ENCODE results near the gene DPF3. TPM values are rescaled to one million over a fixed set of nuclear protein-coding genes. Genes with fewer than 3 reads are reported as not detected.

The DPF3 gene
- polyA plus RNA-seq, 2 of the 4 experiments (the other 2 are of a cell fraction) = 0.05 to 0.09 TPM

GRCh38 chr14:72754949-72755348 lies 139.0 kb downstream of the DPF3 start:
- POLR2A ChIA-PET = no interaction called here
- TF ChIP-seq, protein P1, sequence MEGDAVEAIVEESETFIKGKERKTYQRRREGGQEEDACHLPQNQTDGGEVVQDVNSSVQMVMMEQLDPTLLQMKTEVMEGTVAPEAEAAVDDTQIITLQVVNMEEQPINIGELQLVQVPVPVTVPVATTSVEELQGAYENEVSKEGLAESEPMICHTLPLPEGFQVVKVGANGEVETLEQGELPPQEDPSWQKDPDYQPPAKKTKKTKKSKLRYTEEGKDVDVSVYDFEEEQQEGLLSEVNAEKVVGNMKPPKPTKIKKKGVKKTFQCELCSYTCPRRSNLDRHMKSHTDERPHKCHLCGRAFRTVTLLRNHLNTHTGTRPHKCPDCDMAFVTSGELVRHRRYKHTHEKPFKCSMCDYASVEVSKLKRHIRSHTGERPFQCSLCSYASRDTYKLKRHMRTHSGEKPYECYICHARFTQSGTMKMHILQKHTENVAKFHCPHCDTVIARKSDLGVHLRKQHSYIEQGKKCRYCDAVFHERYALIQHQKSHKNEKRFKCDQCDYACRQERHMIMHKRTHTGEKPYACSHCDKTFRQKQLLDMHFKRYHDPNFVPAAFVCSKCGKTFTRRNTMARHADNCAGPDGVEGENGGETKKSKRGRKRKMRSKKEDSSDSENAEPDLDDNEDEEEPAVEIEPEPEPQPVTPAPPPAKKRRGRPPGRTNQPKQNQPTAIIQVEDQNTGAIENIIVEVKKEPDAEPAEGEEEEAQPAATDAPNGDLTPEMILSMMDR (IDR thresholded peaks at IDR 0.05) = no peak
- TF ChIP-seq CBX2 (IDR thresholded peaks at IDR 0.05; ENCODE audit: borderline replicate concordance, low read depth) (no peak), FOSB (CRISPR knock-in tag; IDR thresholded peaks at IDR 0.05) (no peak), CBX8 (IDR thresholded peaks at IDR 0.05) (no peak)
- 37% methylated on average over 4 of the region's 4 CpGs for WGBS (ENCODE audit: missing lambda C conversion rate)
- Histone ChIP-seq H3K27ac (no peak overlapping the region), H3K4me3 (no peak overlapping the region), H3K4me1 (no peaks in the 10 kb centered on the region), H3K4me2 (no peak overlapping the region), H3K9me3 (peaks cover 22% of the 10 kb centered on the region)
- DNase-seq (ENCODE audit: low read depth in 1 of 2, low spot score in 1 of 2) (no peak), FAIRE-seq (no peak), ATAC-seq (no peak)
- CTCF ChIA-PET = interaction anchor here (0.6 to 1.5 kb wide), 5 partner anchors 9 to 238 kb away, joined by 3 to 6 read pairs (median 3); no protein-coding TSS in a partner anchor

DNA sequence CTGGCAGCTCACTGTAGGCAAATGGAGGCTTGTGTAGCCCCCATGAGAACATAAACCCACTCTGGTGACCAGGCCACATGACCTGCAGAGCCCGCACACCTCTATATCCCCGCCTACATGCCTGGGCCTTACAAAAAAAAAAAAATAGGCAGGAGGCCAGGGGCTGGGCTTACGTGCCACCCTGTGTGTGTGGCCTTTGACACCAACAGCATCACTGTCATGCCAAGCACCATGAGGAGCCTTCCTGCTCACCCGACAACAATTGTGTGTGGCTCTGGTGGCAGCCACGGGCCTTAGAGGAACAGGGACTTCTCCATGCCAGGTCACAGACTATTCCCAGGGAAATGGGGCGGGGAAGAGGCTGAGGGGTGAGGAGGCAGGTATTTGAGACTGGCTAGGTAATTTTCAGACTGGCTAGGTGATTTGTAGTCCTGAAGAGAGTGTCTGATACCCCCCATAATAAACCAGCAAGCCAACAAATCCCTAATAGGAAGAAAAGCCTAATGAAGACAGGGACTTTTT lies 140.0 kb downstream of the DPF3 start:
- no peak for TF ChIP-seq TFCP2L1 (CRISPR knock-in tag; IDR thresholded peaks at IDR 0.05)
- TF ChIP-seq, protein P2, sequence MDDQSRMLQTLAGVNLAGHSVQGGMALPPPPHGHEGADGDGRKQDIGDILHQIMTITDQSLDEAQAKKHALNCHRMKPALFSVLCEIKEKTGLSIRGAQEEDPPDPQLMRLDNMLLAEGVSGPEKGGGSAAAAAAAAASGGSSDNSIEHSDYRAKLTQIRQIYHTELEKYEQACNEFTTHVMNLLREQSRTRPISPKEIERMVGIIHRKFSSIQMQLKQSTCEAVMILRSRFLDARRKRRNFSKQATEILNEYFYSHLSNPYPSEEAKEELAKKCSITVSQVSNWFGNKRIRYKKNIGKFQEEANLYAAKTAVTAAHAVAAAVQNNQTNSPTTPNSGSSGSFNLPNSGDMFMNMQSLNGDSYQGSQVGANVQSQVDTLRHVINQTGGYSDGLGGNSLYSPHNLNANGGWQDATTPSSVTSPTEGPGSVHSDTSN (IDR thresholded peaks at IDR 0.05) = no peak
- no peak for TF ChIP-seq ZC3H11A (IDR thresholded peaks at IDR 0.05)
- TF ChIP-seq EP300 (IDR thresholded peaks at IDR 0.05) = no peak
- TF ChIP-seq, protein P1 (IDR thresholded peaks at IDR 0.05) = no peak
- no peak for TF ChIP-seq ZFP36 (IDR thresholded peaks at IDR 0.05; ENCODE audit: borderline replicate concordance, partially characterized antibody)
- no peak for TF ChIP-seq FOSB (CRISPR knock-in tag; IDR thresholded peaks at IDR 0.05)
- no peak for TF ChIP-seq EHF (CRISPR knock-in tag; IDR thresholded peaks at IDR 0.05)
- no peak for TF ChIP-seq EHMT2 (IDR thresholded peaks at IDR 0.05; ENCODE audit: low read depth)
- TF ChIP-seq, protein P3, sequence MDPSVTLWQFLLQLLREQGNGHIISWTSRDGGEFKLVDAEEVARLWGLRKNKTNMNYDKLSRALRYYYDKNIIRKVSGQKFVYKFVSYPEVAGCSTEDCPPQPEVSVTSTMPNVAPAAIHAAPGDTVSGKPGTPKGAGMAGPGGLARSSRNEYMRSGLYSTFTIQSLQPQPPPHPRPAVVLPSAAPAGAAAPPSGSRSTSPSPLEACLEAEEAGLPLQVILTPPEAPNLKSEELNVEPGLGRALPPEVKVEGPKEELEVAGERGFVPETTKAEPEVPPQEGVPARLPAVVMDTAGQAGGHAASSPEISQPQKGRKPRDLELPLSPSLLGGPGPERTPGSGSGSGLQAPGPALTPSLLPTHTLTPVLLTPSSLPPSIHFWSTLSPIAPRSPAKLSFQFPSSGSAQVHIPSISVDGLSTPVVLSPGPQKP (IDR thresholded peaks at IDR 0.05; ENCODE audit: low read depth, low read length) = no peak
- no peak for TF ChIP-seq NPAS2 (CRISPR knock-in tag; IDR thresholded peaks at IDR 0.05; ENCODE audit: borderline replicate concordance)
- no peak for TF ChIP-seq MAFK (IDR thresholded peaks at IDR 0.05; ENCODE audit: partially characterized antibody)
- no peak for TF ChIP-seq USF2 (IDR thresholded peaks at IDR 0.05)
- no peak for TF ChIP-seq CBX2 (IDR thresholded peaks at IDR 0.05; ENCODE audit: borderline replicate concordance, low read depth)
- TF ChIP-seq MAZ (IDR thresholded peaks at IDR 0.05; ENCODE audit: borderline replicate concordance, low read depth, low read length) = no peak
- no peak for TF ChIP-seq ESRRA (IDR thresholded peaks at IDR 0.05; ENCODE audit: borderline replicate concordance, low read length)
- TF ChIP-seq, protein P4, sequence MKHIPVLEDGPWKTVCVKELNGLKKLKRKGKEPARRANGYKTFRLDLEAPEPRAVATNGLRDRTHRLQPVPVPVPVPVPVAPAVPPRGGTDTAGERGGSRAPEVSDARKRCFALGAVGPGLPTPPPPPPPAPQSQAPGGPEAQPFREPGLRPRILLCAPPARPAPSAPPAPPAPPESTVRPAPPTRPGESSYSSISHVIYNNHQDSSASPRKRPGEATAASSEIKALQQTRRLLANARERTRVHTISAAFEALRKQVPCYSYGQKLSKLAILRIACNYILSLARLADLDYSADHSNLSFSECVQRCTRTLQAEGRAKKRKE (CRISPR knock-in tag; IDR thresholded peaks at IDR 0.05; ENCODE audit: low read depth) = no peak
- no peak for TF ChIP-seq FOSL2 (IDR thresholded peaks at IDR 0.05)
- no peak for TF ChIP-seq FOSL2 (CRISPR knock-in tag; IDR thresholded peaks at IDR 0.05)
- FAIRE-seq (no peak), DNase-seq (ENCODE audit: low read depth in 1 of 2, low spot score in 1 of 2) (no peak), ATAC-seq (no peak)
- Histone ChIP-seq H3K4me3 (no peak overlapping the region), H3K4me2 (no peak overlapping the region), H3K4me1 (no peaks in the 10 kb centered on the region), H3K27ac (no peak overlapping the region), H3K9me3 (peaks cover 12% of the 10 kb centered on the region; the same call in 2 of the 3 replicates)
- ChIA-PET CTCF (interaction anchor here (1.2 to 1.5 kb wide), 2 partner anchors 10 to 12 kb away, joined by 3 to 4 read pairs; no protein-coding TSS in a partner anchor), POLR2A (no interaction called here)
- 63% methylated on average over 6 of the region's 6 CpGs for WGBS (ENCODE audit: missing lambda C conversion rate)

Measured in A549 (cell line).